Fibroblast of gingiva (primary cell): ENCODE measurements around the gene CTTNBP2NL.
"Not testable (repeated sequence)": the region's sequence is repeated elsewhere in the genome, so short reads cannot be mapped to it uniquely, and the experiment has no call there.

Experiments
- DNase-seq: peaks from one replicate; pipeline ENCODE4 v3.0.0-alpha.2; 2011; ENCODE audit warnings: low read depth

The CTTNBP2NL gene

GRCh38 chr1:112464501-112464900, 68.5 kb downstream of the CTTNBP2NL start:
- no peak for DNase-seq

GRCh38 chr1:112465122-112465521, 69.1 kb downstream of the CTTNBP2NL start:
- peak; percentile 17 for DNase-seq

- DNase-seq, result peak; percentile 94
Measured at GRCh38 chr1:112466078-112466660, 70.2 kb downstream of the CTTNBP2NL start.

- not testable (repeated sequence) for DNase-seq
Measured at GRCh38 chr1:112470324-112470723, 74.3 kb downstream of the CTTNBP2NL start.

GRCh38 chr1:112470966-112471365, 75.0 kb downstream of the CTTNBP2NL start:
- DNase-seq, result no peak

- DNase-seq, result no peak
Measured at GRCh38 chr1:112472142-112472541, 76.1 kb downstream of the CTTNBP2NL start.

GRCh38 chr1:112477550-112477949, 81.5 kb downstream of the CTTNBP2NL start:
- DNase-seq, result no peak

GRCh38 chr1:112478314-112478713, 82.3 kb downstream of the CTTNBP2NL start:
- no peak for DNase-seq

GRCh38 chr1:112486063-112486462, 90.0 kb downstream of the CTTNBP2NL start:
- not testable (repeated sequence) for DNase-seq

- DNase-seq, result not testable (repeated sequence)
Measured at GRCh38 chr1:112487686-112488085, 91.7 kb downstream of the CTTNBP2NL start.

- no peak for DNase-seq
Measured at GRCh38 chr1:112488141-112488540, 92.1 kb downstream of the CTTNBP2NL start.

- DNase-seq, result no peak
Measured at GRCh38 chr1:112492076-112492475, 96.1 kb downstream of the CTTNBP2NL start.

GRCh38 chr1:112493351-112493750, 97.3 kb downstream of the CTTNBP2NL start:
- no peak for DNase-seq

- DNase-seq, result no peak
Measured at GRCh38 chr1:112496290-112496689, 100.3 kb downstream of the CTTNBP2NL start.

- peak; percentile 65 for DNase-seq
Measured at GRCh38 chr1:112501810-112502641, 106.0 kb downstream of the CTTNBP2NL start.

- peak; percentile 27 for DNase-seq
Measured at GRCh38 chr1:112502826-112503225, 106.8 kb downstream of the CTTNBP2NL start.

- no peak for DNase-seq
Measured at GRCh38 chr1:112504001-112504660, 108.1 kb downstream of the CTTNBP2NL start.

- no peak for DNase-seq
Measured at GRCh38 chr1:112504661-112505399, 108.8 kb downstream of the CTTNBP2NL start.

GRCh38 chr1:112505400-112505785, 109.4 kb downstream of the CTTNBP2NL start:
- no peak for DNase-seq

- no peak for DNase-seq
Measured at GRCh38 chr1:112505878-112506277, 109.9 kb downstream of the CTTNBP2NL start.

GRCh38 chr1:112506306-112506705, 110.3 kb downstream of the CTTNBP2NL start:
- no peak for DNase-seq

GRCh38 chr1:112506731-112507130, 110.7 kb downstream of the CTTNBP2NL start:
- DNase-seq, result no peak
